HG03442 (cell line): ENCODE measurements around the gene TIE1.

ENCODE experiments used
- ATAC-seq: cut with Tn5 transposase; IDR thresholded peaks from one replicate; pipeline ENCODE4 v1.9.1; 2021; ENCODE audit warnings: mild to moderate bottlenecking, moderate library complexity; ENCODE audit not compliant: unreplicated experiment

Gene TIE1

DNA sequence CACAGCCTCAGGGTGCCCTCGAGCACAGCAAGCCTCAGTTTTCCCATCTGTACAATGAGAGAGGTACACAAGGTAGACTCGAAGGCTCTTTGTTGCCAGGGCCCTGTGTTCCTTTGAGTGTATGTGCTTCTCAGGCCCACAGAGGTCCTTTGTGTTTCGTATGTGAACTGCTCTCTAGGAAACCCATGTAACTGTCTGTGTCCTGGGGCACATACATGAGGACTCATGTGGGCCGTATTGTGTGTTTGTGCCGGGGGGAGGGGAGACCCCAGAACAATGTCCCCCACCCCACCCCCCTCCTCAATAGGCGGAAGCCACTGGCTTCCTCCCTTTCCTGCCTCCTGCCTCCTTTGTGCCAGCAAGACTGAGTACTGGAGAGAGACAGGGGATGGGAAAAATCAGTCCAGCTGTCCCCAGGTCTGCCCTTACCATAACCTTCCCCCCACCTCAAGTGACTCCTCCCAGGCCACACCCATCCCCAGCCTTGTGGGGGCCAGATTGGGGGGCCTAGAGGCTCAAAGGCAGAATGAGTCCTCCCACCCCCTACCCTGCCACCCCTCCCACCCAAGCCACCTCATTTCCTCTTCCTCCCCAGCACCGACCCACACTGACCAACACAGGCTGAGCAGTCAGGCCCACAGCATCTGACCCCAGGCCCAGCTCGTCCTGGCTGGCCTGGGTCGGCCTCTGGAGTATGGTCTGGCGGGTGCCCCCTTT lies at the start of gene TIE1:
Gene TIE1, plus strand, starts transcription at position 605 of the 717 bp plus-strand sequence. Its CDS starts 90 bp downstream, at position 695.
- ATAC-seq: no peak

DNA sequence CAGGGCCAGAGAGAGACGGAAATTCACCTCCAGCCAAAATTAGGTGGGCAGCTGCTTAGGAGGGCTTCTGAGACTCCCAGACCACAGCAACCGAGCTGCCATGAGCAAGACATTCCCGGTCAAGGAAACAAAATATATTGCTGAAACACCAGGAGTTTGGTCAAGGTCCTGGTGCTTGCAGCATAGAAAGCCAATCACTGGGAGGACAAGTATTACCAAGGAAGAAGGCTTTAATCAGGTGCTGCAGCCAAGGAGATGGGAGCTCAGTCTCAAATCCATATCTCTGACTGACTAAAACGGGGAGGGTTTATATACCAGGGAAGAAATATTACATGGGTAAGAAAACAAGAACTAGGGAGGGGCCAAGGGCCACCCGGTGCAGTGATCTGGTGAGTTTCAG lies 49.8 kb upstream of the TIE1 start:
- no peak for ATAC-seq

DNA sequence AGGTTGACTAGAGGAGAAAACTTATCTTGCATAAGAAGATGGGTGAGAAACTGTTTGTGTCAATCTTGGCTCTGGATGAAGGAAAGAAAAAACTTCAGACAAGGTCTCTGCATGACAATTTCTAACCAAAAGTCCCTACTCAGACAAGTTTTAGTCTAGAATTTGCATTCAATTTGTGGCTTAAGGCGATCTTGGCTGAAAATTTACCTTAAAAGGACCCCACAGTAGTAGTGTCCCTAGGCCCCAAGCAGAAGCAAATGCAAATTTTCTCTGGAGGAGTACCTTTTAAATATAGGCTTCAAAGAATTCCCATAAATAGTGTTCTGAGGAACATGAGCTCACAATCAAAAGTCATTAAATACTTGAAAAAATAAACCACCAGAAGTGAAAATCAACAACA lies 48.6 kb upstream of the TIE1 start:
- no peak for ATAC-seq

DNA sequence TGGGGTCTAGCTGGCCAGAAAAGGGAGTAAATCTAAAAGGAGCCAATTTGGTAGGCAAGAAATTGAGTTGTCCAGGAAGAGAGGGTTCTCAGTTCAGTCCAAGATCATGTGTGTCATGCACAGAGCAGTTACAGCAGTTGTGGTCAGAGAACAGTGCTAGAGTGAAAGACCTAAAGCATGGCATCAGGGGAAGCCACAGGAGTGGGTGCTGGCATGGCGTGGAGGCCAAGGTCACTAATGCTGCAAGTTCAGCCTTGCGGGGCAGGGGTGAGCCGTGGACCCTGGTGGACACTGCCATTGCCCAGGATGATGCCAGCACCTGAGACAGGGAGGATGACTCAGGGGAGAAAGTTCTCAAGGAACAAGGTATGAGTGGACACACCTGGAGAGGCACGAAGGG lies 47.6 kb upstream of the TIE1 start:
- no peak for ATAC-seq

DNA sequence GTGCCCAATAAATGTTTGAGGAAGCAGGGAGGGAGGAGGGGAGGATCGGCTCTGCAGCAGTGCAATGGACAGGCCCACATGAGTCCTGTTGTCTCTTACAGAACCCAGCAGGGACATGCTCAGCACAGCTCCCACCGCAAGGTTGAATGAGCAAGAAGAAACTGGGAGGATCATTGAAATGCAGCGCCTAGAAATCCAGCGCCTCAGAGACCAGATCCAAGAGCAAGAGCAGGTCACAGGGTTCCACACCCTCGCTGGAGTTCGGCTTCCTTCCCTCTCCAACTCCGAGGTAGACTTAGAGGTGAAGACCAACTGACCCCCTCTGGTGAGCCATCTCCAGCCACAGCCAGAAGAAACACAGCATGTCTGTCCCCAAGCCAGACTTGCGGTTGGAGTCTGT lies 46.9 kb upstream of the TIE1 start:
- no peak for ATAC-seq

DNA sequence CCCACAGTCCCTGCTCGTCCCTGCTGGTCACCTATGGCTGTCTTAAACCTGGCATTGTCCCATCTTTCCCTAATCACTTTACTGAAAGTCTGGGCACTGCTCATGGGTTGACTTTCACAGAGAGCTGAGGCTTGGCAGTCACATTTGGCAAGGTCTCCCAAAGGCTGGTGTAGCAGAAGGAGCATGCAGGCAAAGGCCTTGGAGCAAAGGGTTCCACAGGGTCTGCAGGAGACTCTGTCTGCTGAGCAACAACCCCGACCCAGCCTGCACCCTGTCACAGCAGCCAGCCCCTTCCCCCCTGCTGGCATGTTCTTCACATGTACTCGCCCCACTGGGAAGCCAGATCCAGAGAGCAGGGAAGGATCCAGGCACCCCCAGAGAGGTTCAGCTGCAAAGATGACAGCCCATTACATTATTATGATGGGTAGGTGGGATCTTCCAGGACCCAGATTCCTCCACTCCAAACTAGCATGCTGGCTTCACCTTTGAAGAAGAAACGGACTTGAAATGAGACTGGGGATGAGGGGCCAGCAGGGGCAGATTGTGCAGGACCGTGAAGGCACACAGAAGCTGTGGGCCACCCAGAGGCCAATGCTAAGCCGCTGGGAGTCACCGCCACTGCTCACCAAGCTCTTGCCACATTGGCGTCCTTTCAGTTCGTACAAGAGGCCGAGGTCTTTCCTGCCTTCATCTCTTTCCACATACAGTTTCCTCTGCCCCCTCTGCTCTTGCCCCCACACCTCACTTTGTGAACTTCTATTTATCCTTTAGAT lies 45.2 kb upstream of the TIE1 start:
- ATAC-seq: no peak

DNA sequence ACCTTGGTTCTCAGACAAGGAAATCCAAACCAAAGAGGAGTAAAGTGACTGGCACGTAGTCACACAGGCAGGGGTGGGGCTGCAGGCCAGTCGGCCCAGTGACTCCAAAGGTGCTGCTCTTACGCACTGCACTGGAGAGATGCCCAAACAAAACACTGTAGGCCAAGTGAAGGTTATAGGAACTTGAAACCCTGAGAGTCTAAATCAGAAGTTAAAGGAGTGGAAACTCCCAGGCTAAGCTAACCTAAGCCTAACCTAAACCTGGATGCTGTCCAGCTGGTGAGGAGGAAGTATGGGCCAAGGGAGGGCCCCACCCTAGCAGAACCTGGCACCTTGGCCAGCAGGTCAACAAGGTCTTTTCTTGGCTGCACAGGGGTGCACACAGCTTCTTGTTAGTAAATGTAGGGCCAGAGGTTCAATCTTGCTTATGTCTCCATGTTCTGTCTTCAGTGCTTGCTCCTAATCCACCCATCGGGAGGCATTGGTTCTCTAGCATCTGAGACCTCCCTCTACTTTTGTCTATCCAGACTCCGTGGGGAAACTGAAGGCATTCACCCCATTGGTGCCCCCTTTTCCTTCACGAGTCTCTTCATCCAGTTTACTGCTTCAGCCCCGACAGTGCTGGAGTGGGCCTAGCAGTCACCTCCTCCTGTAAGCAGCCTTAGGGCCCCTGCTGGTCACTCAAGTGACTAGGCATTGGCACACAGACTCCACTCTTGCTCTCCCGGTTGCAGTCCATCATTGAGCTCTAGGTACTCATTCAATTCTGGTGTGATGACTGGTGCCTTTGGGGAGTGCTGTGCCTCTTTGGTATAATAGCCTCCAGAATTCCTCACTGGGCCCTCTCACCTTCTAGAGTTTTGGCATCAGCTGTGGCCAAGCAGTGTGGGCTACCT lies 43.9 kb upstream of the TIE1 start:
- no peak for ATAC-seq

DNA sequence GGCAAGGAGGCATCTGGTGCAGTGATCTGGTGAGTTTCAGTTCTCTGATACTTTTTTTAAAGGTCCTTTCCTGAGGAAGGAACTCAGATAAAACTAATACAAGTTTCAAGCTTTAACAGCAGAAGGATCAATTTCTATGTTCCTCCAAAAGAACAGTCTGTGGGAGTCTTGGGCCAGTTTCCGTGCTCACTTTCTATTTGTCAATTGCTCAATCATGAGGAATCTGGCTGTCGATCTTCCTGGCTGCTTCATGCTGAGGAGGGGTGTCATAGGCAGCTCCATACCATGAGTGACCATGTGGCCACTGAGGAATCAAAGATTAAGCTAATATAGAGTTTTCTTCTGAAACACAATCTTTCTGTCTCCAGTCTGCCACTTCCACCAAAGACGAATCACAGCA lies 42.4 kb upstream of the TIE1 start:
- ATAC-seq: no peak

DNA sequence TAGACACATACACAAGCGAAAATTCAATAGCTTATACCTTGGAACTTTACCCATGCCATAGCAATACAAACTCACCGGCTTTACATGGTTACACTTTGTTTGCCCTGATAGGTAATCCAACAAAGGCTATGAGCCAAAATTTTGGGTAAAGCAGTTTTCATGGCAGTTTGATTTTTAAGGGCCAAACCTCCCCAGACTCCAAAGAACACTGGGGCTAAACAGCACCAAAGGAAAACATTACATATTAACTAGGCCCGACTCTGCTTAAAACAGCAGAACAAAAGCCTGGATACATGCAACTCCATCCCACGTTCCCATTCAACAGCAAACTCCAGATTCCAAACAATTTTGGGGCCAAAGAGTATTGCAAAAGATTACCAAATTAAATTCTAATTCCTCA lies 35.4 kb upstream of the TIE1 start:
- no peak for ATAC-seq

DNA sequence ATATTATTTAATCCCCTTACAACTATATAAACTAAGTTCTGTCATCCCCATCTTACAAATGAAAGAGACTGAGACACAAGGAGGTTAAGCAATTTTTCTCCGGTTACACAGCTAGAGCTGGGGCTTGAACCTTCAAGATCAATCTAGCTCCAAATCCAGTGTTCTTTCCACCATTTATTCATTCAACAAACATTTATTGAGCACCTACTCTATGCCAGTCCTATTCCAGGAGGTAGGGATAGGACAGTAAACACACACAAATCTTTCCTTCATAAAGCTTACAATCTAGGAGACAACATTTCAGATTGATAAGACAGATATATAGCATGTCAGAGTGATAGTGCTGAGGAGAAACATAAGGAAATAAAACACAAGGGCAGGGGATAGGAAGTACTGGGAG lies 33.9 kb upstream of the TIE1 start:
- ATAC-seq: no peak

DNA sequence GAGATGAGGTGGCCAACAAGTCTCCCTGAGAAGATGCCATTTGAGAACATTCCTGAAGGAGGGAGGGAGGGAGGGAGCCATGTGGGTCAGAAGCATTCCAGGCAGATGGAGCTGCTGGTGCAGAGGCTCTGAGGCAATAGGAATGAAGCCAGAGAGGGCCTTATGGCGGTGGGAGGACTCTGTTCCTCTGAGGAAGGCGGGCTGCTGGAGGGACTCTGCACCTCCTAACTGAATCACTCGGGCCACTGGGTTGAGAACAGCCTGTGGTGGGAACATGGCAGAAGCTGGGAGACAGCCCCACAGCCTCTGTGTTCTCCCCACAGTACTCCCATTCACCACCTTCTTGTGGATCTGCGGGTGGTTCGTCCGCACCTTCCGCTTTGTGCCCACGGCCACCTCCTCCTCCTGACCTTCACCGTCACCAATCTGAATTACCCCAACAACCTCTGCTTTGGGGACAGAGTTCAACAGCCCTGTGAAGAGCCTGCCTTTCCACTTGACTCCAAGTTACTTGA lies 33.4 kb upstream of the TIE1 start:
- no peak for ATAC-seq

DNA sequence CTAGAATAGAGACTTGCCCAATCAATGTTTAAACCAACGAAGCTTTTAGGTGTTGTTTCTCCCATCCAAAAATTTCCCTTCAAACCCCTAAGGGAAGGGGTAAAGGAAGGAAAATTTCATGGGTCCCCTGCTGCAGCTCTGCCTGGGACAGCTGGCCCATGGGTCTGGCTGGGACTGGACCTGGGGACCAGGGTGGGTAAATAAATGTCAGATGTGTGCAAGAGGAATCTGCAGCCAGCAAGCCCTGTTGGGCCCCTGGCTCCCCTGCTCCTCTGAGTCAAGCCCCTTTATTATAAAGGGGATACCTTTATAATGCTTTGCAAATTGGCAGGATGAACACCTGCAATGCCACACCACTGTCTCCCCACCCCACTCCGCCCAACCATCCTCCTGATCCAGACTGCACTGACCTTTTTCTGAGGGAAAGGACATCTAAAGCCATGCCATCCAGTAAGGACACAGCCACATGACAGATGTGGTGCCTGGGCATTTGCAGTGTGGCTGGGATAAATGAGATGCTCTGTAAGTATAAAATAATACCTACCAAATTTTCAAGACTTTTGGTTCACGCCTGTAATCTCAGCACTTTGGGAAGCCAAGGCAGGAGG lies 32.9 kb upstream of the TIE1 start:
- no peak for ATAC-seq

DNA sequence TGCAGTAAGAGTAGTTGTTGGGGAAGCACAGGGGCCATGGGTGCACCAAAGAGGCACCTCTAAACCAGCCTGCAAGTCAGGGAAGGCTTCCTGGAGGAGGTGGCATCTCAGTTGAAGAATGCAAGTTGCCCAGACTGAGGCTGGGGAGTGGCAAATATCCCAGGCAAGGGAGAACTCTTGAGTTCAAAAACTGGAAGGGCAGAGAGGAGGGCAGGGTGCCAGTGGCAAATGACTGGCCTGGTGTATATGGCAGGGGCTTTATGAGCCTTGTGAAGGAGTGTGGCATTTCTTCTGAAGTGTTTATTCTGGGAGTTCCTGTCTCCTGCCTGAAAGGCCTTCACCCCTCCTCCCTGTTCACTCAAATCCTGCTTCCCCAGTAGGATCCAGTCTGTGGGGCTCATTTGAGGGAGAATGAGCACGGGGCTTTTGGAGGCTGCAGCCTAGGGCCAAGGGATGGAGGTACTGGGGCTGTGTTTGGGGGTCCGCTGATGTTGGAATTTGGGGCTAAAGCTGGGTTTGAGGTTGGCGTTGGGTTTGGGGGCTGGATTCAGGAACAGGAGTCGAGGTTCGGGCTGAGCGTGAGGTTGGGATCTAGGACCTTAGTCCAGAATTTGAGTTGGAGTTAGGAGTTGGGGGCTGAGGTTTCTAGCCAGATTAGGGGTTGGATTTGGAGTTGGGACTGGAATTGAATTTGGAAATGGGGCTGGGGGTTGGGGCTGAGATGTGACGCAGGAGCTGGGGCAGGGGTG lies 31.0 kb upstream of the TIE1 start, which contains the start of gene TMEM125:
Gene TMEM125, plus strand, starts transcription at position 357 of the 749 bp plus-strand sequence. CDS start 2,740 bp downstream, outside the sequence.
- ATAC-seq: no peak

DNA sequence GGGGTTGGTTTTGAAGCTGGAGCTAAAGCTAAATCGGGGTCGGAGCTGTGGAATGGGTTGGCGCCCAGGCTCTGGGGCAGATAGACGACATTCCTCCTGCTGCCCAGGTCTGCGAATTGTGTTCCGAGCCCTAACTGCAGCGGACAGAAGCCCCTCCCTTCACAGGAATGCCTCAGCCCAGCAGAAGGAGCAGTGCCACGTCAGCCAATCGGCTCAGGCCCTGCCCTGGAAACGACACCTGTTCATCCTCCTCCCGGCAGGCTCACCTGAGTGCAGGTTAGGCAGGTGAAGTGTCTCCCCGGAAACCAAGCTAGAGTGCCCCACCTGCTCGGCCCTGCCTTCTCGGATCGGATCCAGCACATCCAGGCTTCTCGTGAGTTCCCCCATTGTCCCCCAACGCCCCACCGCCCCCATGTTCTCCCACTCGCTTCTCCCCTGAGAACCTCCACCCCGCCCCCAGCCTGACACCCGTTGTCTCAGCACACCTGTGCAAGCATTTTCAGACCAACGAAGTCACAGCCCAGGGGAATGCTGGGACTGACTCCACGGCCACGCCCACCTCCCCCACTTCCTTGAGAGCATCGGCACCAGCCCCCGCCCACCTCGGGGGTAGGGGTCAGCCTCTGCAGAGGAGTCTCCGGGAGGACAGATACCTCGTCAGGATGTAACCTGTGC lies 30.2 kb upstream of the TIE1 start:
- no peak for ATAC-seq

DNA sequence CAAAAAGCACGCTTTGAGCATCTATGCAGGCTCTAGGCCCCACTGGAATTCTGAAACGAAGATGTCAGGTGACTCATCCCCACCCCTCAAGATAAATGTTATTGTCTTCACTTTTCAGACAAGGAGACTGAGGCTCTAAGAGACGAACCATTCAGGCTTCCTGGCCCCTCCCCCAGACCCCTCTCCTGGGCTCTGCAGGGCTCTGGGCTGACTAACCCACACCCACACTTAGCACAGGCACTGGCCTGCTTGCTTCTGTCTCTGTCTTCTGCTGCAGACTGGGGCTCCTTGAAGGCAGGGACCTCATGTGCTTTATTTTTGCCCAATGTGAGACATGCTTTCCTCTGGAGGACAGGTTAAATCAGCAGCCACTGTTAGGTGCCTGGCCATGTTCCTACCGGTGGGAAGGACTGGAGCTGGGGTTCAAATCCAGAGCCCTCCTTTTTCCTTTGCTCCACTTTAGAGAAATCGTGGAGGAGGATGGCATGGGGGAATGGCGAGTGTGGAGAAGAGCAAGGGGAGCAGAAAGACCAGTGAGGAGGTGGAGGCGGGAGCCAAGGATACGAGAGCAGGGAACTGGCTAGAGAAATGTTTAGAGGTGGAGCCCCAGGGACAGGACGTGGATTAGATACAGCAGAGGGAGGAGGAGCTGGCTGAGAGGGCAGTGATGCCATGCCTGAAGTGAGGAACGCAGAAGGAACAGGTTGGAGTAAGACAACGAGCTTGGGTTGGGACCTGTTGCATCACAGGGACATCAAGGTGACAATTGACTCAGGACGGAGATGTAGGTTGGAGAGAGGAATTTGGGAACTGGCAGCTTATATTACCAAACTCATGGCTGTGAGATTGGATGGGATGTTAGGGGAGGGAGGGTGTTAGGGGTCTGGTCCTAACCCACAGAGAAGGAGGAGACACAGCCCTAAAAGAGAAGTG lies 29.3 kb upstream of the TIE1 start:
- ATAC-seq: no peak

DNA sequence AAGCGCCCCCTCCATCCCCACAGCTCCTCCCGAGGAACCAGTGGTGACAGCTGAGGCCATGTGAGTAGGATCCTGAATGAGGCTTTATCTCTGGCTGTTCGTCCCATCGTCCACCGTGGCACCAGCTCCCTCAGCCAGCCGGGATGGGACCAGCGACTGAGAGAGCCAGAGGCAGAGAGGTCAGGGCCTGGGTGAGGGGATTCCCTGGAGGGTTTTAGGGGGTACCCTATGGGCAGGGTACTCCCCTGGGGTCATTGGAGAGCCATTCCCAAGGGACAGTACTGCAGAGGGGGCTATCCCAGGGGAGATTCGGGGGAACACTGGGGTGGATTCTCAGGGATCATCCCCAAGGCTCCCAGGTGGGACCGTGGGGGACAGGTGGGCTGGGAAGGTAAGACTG lies 28.6 kb upstream of the TIE1 start:
- ATAC-seq: no peak

DNA sequence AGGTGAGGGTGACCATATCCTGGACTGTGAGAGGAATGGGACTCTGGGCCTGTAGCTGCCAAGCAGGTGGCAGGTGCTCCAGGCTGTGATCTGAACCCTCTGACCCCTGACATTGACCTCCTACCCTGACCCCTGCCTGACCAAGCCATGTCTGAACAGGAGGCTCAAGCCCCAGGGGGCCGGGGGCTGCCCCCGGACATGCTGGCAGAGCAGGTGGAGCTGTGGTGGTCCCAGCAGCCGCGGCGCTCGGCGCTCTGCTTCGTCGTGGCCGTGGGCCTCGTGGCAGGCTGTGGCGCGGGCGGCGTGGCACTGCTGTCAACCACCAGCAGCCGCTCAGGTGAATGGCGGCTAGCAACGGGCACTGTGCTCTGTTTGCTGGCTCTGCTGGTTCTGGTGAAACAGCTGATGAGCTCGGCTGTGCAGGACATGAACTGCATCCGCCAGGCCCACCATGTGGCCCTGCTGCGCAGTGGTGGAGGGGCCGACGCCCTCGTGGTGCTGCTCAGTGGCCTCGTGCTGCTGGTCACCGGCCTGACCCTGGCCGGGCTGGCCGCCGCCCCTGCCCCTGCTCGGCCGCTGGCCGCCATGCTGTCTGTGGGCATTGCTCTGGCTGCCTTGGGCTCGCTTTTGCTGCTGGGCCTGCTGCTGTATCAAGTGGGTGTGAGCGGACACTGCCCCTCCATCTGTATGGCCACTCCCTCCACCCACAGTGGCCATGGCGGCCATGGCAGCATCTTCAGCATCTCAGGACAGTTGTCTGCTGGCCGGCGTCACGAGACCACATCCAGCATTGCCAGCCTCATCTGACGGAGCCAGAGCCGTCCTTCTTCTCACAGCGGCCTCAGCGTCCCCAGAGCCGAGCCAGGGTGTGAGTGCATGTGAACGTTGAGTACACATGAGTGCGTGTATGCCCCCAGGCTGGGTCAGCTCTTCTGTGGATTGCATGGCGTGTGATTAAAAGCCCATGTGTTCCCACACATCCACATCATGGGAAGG lies 27.9 kb upstream of the TIE1 start:
- no peak for ATAC-seq
